ENCODE results near the gene MC5R.

MC5R gene

DNA sequence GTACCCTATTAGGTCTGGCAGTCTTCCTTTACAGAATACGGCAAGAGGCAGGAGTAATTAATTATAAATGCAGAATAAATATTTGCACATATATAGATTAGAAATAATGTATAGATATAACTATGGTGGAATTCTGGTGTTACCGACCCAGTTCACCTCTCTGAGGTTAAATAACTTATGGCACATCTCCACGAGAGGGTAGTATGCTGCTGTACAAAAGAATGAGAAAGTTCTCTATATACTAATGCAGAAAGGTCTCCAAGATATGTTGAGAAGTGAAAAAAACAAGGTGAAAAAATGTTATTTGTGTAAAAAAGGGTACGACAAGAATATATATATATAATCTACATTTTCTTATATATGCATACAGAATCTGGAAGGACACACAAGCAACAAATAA is 50.6 kb downstream of the MC5R start:
- Histone ChIP-seq H2AFZ (ENCODE audit: low read depth, low read length) (no peak overlapping the region), H3K4me1 (ENCODE audit: low read length) (peaks cover 6% of the 10 kb centered on the region; the same call in 1 of the 2 replicates), H3K79me2 (ENCODE audit: low read length) (no peaks in the 10 kb centered on the region), H3K9me3 (ENCODE audit: insufficient read depth, low read length) (no peaks in the 10 kb centered on the region), H3K9ac (ENCODE audit: low read length) (no peak overlapping the region), H3K4me3 (ENCODE audit: low read length) (no peak overlapping the region), H3K27ac (ENCODE audit: low read length) (no peak overlapping the region), H3K27me3 (ENCODE audit: low read depth, low read length) (no peaks in the 10 kb centered on the region), H4K20me1 (ENCODE audit: insufficient read depth, low read length) (no peaks in the 10 kb centered on the region), H3K36me3 (replicated peaks; ENCODE audit: low read depth, low read length) (no peaks in the 10 kb centered on the region), H3K4me2 (ENCODE audit: low read length) (no peak overlapping the region)
- TF ChIP-seq, protein P1, sequence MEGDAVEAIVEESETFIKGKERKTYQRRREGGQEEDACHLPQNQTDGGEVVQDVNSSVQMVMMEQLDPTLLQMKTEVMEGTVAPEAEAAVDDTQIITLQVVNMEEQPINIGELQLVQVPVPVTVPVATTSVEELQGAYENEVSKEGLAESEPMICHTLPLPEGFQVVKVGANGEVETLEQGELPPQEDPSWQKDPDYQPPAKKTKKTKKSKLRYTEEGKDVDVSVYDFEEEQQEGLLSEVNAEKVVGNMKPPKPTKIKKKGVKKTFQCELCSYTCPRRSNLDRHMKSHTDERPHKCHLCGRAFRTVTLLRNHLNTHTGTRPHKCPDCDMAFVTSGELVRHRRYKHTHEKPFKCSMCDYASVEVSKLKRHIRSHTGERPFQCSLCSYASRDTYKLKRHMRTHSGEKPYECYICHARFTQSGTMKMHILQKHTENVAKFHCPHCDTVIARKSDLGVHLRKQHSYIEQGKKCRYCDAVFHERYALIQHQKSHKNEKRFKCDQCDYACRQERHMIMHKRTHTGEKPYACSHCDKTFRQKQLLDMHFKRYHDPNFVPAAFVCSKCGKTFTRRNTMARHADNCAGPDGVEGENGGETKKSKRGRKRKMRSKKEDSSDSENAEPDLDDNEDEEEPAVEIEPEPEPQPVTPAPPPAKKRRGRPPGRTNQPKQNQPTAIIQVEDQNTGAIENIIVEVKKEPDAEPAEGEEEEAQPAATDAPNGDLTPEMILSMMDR (IDR thresholded peaks at IDR 0.05; ENCODE audit: low read depth, low read length), result peak; percentile 65
- no peak for TF ChIP-seq EZH2phosphoT487 (IDR thresholded peaks at IDR 0.05; ENCODE audit: low read depth)

All from OCI-LY3 (cell line).